OCI-LY1 (cell line): Measurements from ENCODE around the gene ATP8A2.

Experiments used
- H2AFZ ChIP-seq: fragments of 200-600 bp; sonication (generic), shearing (Covaris generic); 2 replicates; pipeline ENCODE4 v1.6.0; 2014; ENCODE audit warnings: antibody characterized with exemption, mild to moderate bottlenecking, low read length
- H3F3A ChIP-seq: fragments of 200-600 bp; sonication (generic), shearing (Covaris generic); 2 replicates; pipeline ENCODE4 v1.6.0; 2014; ENCODE audit warnings: mild to moderate bottlenecking, antibody characterized with exemption, low read length, moderate library complexity; ENCODE audit not compliant: insufficient read depth
- H3K27ac ChIP-seq: fragments of 200-600 bp; sonication (generic); 2 replicates; pipeline ENCODE4 v1.5.1; 2014; ENCODE audit warnings: low read length, mixed run types, mild to moderate bottlenecking, low read depth; ENCODE audit not compliant: poor library complexity, severe bottlenecking
- H3K27me3 ChIP-seq: fragments of 200-600 bp; sonication (generic); 2 replicates; pipeline ENCODE4 v1.6.0; 2014; ENCODE audit warnings: antibody characterized with exemption, mild to moderate bottlenecking, low read length, moderate library complexity; ENCODE audit not compliant: insufficient read depth
- H3K36me3 ChIP-seq: fragments of 200-600 bp; sonication (generic); 2 replicates; pipeline ENCODE4 v1.6.1; 2014; ENCODE audit warnings: mild to moderate bottlenecking, antibody characterized with exemption, low read length, moderate library complexity, mixed read lengths; ENCODE audit not compliant: insufficient read depth
- H3K4me1 ChIP-seq: fragments of 200-600 bp; sonication (generic); 2 replicates; pipeline ENCODE4 v1.5.1; 2014; ENCODE audit warnings: mild to moderate bottlenecking, low read length, moderate library complexity; ENCODE audit not compliant: insufficient read depth, severe bottlenecking
- H3K4me2 ChIP-seq: fragments of 200-600 bp; sonication (generic), shearing (Covaris generic); 2 replicates; pipeline ENCODE4 v1.6.1; 2014; ENCODE audit warnings: low read length
- H3K4me3 ChIP-seq: fragments of 200-600 bp; sonication (generic); 2 replicates; pipeline ENCODE4 v1.5.1; 2014; ENCODE audit warnings: low read length, low read depth, mild to moderate bottlenecking, mixed read lengths; ENCODE audit not compliant: poor library complexity, severe bottlenecking
- H3K79me2 ChIP-seq: fragments of 200-600 bp; shearing (Covaris generic); 2 replicates; pipeline ENCODE4 v1.6.1; 2016; ENCODE audit warnings: mixed run types, low read length, mixed read lengths; ENCODE audit not compliant: insufficient read depth
- H3K9ac ChIP-seq: fragments of 200-600 bp; sonication (generic), shearing (Covaris generic); 2 replicates; pipeline ENCODE4 v1.6.1; 2014; ENCODE audit warnings: mild to moderate bottlenecking, low read length, mixed read lengths
- H3K9me2 ChIP-seq: fragments of 200-600 bp; sonication (generic), shearing (Covaris generic); 2 replicates; pipeline ENCODE4 v1.6.1; 2014; ENCODE audit warnings: low read depth, mild to moderate bottlenecking, low read length, mixed read lengths
- H3K9me3 ChIP-seq: fragments of 200-600 bp; shearing (Covaris generic); 2 replicates; pipeline ENCODE4 v1.6.1; 2014; ENCODE audit warnings: low read length, mixed read lengths
- H4K20me1 ChIP-seq: fragments of 200-600 bp; sonication (generic), shearing (Covaris generic); 2 replicates; pipeline ENCODE4 v1.6.0; 2016; ENCODE audit warnings: mild to moderate bottlenecking, low read length; ENCODE audit not compliant: insufficient read depth
- CTCF ChIP-seq: fragments of 200-600 bp; sonication (generic), shearing (Covaris generic); IDR thresholded peaks from 2 replicates; pipeline ENCODE4 v1.5.1; 2017; ENCODE audit warnings: mild to moderate bottlenecking, antibody characterized with exemption, low read length, moderate library complexity, mixed read lengths
- EZH2 ChIP-seq: fragments of 200-600 bp; sonication (generic), shearing (Covaris generic); IDR thresholded peaks from 2 replicates; pipeline ENCODE4 v1.8.0; 2017; ENCODE audit warnings: borderline replicate concordance, mixed run types, mild to moderate bottlenecking, antibody characterized with exemption, low read length, moderate library complexity, mixed read lengths

The ATP8A2 gene

GRCh38 chr13:25743421-25743820, 371.6 kb downstream of the ATP8A2 start:
- no peaks in the 10 kb centered on the region for H3K4me1 ChIP-seq
- H2AFZ ChIP-seq: no peak overlapping the region
- H3K9ac ChIP-seq: no peak overlapping the region
- H4K20me1 ChIP-seq: no peaks in the 10 kb centered on the region
- H3F3A ChIP-seq: no peaks in the 10 kb centered on the region
- no peaks in the 10 kb centered on the region for H3K27me3 ChIP-seq
- H3K27ac ChIP-seq: no peak overlapping the region
- H3K36me3 ChIP-seq: no peaks in the 10 kb centered on the region
- H3K9me2 ChIP-seq: no peaks in the 10 kb centered on the region
- no peak for TF ChIP-seq CTCF
- TF ChIP-seq EZH2: no peak
- H3K9me3 ChIP-seq: no peaks in the 10 kb centered on the region
- no peak overlapping the region for H3K4me3 ChIP-seq
- no peaks in the 10 kb centered on the region for H3K79me2 ChIP-seq
- no peak overlapping the region for H3K4me2 ChIP-seq

GRCh38 chr13:25744178-25744577, 372.4 kb downstream of the ATP8A2 start:
- H3K9me2 ChIP-seq: no peaks in the 10 kb centered on the region
- no peak overlapping the region for H3K9ac ChIP-seq

GRCh38 chr13:25746131-25746530, 374.4 kb downstream of the ATP8A2 start:
- Histone ChIP-seq H3K9me3 (no peaks in the 10 kb centered on the region), H3K4me3 (no peak overlapping the region), H4K20me1 (no peaks in the 10 kb centered on the region), H3K9ac (no peak overlapping the region), H3K4me2 (no peak overlapping the region), H3K9me2 (no peaks in the 10 kb centered on the region), H3F3A (no peaks in the 10 kb centered on the region), H3K4me1 (no peaks in the 10 kb centered on the region), H3K36me3 (no peaks in the 10 kb centered on the region), H3K79me2 (no peaks in the 10 kb centered on the region), H3K27me3 (no peaks in the 10 kb centered on the region), H2AFZ (no peak overlapping the region), H3K27ac (no peak overlapping the region)
- TF ChIP-seq EZH2 (no peak), CTCF (no peak)

More at GRCh38 chr13:25744178-25744577, 372.4 kb downstream of the ATP8A2 start:
- Histone ChIP-seq H4K20me1 (no peaks in the 10 kb centered on the region), H3F3A (no peaks in the 10 kb centered on the region), H3K27ac (no peak overlapping the region), H3K27me3 (no peaks in the 10 kb centered on the region), H3K4me3 (no peak overlapping the region), H3K4me1 (no peaks in the 10 kb centered on the region), H3K4me2 (no peak overlapping the region), H3K9me3 (no peaks in the 10 kb centered on the region), H3K79me2 (no peaks in the 10 kb centered on the region), H3K36me3 (no peaks in the 10 kb centered on the region), H2AFZ (no peak overlapping the region)
- TF ChIP-seq EZH2: no peak
- no peak for TF ChIP-seq CTCF
